ENCODE data around the gene BSPRY. TPM values are rescaled to one million over a fixed set of nuclear protein-coding genes. Genes with fewer than 3 reads are reported as not detected.
A peak's percentile ranks its signal among the peaks of the same experiment; 100 is the strongest.

BSPRY gene
- total and polyA plus RNA-seq, 2 of the 13 experiments (the other 11 are each of a cell fraction or from before 2014, with no cell fraction given): 0.09 to 0.26 TPM

- TF ChIP-seq RFXANK (CRISPR knock-in tag; IDR thresholded peaks at IDR 0.05) (no peak), MTERF4 (CRISPR knock-in tag; IDR thresholded peaks at IDR 0.05) (no peak), FOSL1 (CRISPR knock-in tag; IDR thresholded peaks at IDR 0.05; ENCODE audit: borderline replicate concordance) (no peak), DMAP1 (CRISPR knock-in tag; IDR thresholded peaks at IDR 0.05) (peak; percentile 17; the same call in 1 of the 2 replicates), HNF4A (CRISPR knock-in tag; IDR thresholded peaks at IDR 0.05) (peak; percentile 98), CBFB (CRISPR knock-in tag; IDR thresholded peaks at IDR 0.05) (no peak), ZNF256 (CRISPR knock-in tag; conservative IDR thresholded peaks at IDR 0.05) (no peak), ZMYM3 (CRISPR knock-in tag; IDR thresholded peaks at IDR 0.05) (peak; percentile 82), RERE (CRISPR knock-in tag; IDR thresholded peaks at IDR 0.05; ENCODE audit: low read depth) (no peak), ZBTB43 (CRISPR knock-in tag; conservative IDR thresholded peaks at IDR 0.05) (0 out of 2 replicates have a peak, but pooled peaks have one; percentile 7), MLLT10 (CRISPR knock-in tag; IDR thresholded peaks at IDR 0.05) (no peak), ELF4 (CRISPR knock-in tag; IDR thresholded peaks at IDR 0.05; ENCODE audit: borderline replicate concordance) (no peak), ZNF33A (CRISPR knock-in tag; IDR thresholded peaks at IDR 0.05; ENCODE audit: borderline replicate concordance) (no peak), TBP (CRISPR knock-in tag; IDR thresholded peaks at IDR 0.05) (no peak), PLSCR1 (CRISPR knock-in tag; IDR thresholded peaks at IDR 0.05; ENCODE audit: borderline replicate concordance) (no peak), SPEN (CRISPR knock-in tag; IDR thresholded peaks at IDR 0.05; ENCODE audit: low read depth) (peak; percentile 86; the same call in 1 of the 2 replicates), ZNF580 (CRISPR knock-in tag; IDR thresholded peaks at IDR 0.05; ENCODE audit: borderline replicate concordance, low read depth) (0 out of 2 replicates have a peak, but pooled peaks have one; percentile 35), TCF12 (IDR thresholded peaks at IDR 0.05) (no peak), TCF12 (CRISPR knock-in tag; IDR thresholded peaks at IDR 0.05) (no peak), ZC3H4 (CRISPR knock-in tag; IDR thresholded peaks at IDR 0.05; ENCODE audit: borderline replicate concordance) (no peak), TMF1 (CRISPR knock-in tag; IDR thresholded peaks at IDR 0.05; ENCODE audit: low read depth) (no peak), ZNF136 (CRISPR knock-in tag; IDR thresholded peaks at IDR 0.05; ENCODE audit: low read depth) (no peak), HMG20A (CRISPR knock-in tag; IDR thresholded peaks at IDR 0.05; ENCODE audit: borderline replicate concordance) (peak; percentile 65; the same call in 1 of the 2 replicates), SIX1 (CRISPR knock-in tag; IDR thresholded peaks at IDR 0.05; ENCODE audit: borderline replicate concordance) (0 out of 2 replicates have a peak, but pooled peaks have one; percentile 33)
Measured at GRCh38 chr9:113381909-113382411, 32.6 kb downstream of the BSPRY start (continued).
